ENCODE data around the gene PTTG1IP2. TPM values are rescaled to one million over a fixed set of nuclear protein-coding genes. Genes with fewer than 3 reads are reported as not detected.

PTTG1IP2 gene
- total and polyA plus RNA-seq, 2 experiments from 2014 or later, result not detected

- ATAC-seq, result no peak
- peaks cover 1% of the 10 kb centered on the region for H3K27me3 Mint-ChIP-seq (ENCODE audit: insufficient read depth, low read depth, poor library complexity)
- H3K9me3 Mint-ChIP-seq, result no peaks in the 10 kb centered on the region
Measured at GRCh38 chr7:90473814-90474213, 4.4 kb downstream of the PTTG1IP2 start.

GRCh38 chr7:90474284-90475210 lies 5.1 kb downstream of the PTTG1IP2 start:
- Mint-ChIP-seq H3K4me1 (peaks cover 4% of the 10 kb centered on the region; the same call in 2 of the 3 replicates), H3K4me3 (no peak overlapping the region), H3K27ac (no peak overlapping the region), H3K36me3 (ENCODE audit: low read depth) (no peaks in the 10 kb centered on the region), H3K9me3 (no peaks in the 10 kb centered on the region), H3K27me3 (ENCODE audit: insufficient read depth, low read depth, poor library complexity) (peaks cover 1% of the 10 kb centered on the region)
- Histone ChIP-seq H3F3A (replicated peaks; ENCODE audit: low read depth) (no peaks in the 10 kb centered on the region), H3K4me3 (no peak overlapping the region), H3K9me2 (ENCODE audit: insufficient read depth) (0 out of 2 replicates have a peak, but pooled peaks cover 3% of the 10 kb centered on the region), H2AFZ (no peak overlapping the region), H3K4me2 (no peak overlapping the region), H3K27ac (ENCODE audit: low read depth) (no peak overlapping the region), H4K20me1 (replicated peaks; ENCODE audit: insufficient read depth) (no peaks in the 10 kb centered on the region), H3K79me2 (replicated peaks; ENCODE audit: insufficient read depth) (no peaks in the 10 kb centered on the region), H3K4me1 (ENCODE audit: insufficient read depth) (no peaks in the 10 kb centered on the region), H3K36me3 (ENCODE audit: insufficient read depth) (no peaks in the 10 kb centered on the region), H3K27me3 (ENCODE audit: insufficient read depth) (no peaks in the 10 kb centered on the region)
- no peak for ATAC-seq
- no peak for DNase-seq (ENCODE audit: low spot score)
- TF ChIP-seq, protein P1, sequence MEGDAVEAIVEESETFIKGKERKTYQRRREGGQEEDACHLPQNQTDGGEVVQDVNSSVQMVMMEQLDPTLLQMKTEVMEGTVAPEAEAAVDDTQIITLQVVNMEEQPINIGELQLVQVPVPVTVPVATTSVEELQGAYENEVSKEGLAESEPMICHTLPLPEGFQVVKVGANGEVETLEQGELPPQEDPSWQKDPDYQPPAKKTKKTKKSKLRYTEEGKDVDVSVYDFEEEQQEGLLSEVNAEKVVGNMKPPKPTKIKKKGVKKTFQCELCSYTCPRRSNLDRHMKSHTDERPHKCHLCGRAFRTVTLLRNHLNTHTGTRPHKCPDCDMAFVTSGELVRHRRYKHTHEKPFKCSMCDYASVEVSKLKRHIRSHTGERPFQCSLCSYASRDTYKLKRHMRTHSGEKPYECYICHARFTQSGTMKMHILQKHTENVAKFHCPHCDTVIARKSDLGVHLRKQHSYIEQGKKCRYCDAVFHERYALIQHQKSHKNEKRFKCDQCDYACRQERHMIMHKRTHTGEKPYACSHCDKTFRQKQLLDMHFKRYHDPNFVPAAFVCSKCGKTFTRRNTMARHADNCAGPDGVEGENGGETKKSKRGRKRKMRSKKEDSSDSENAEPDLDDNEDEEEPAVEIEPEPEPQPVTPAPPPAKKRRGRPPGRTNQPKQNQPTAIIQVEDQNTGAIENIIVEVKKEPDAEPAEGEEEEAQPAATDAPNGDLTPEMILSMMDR (conservative IDR thresholded peaks at IDR 0.05; ENCODE audit: low read depth in 2 of 2), result no peak
- TF ChIP-seq EZH2phosphoT487 (IDR thresholded peaks at IDR 0.05; ENCODE audit: unreplicated experiment), result no peak
- TF ChIP-seq STAT1 (IDR thresholded peaks at IDR 0.05; ENCODE audit: unreplicated experiment), result no peak
- TF ChIP-seq ETS1 (IDR thresholded peaks at IDR 0.05), result no peak
- TF ChIP-seq REST (IDR thresholded peaks at IDR 0.05; ENCODE audit: unreplicated experiment), result no peak
- TF ChIP-seq JUNB (IDR thresholded peaks at IDR 0.05; ENCODE audit: unreplicated experiment), result no peak

More at GRCh38 chr7:90473814-90474213, 4.4 kb downstream of the PTTG1IP2 start:
- no peak for DNase-seq (ENCODE audit: low spot score)
- H3K36me3 Mint-ChIP-seq (ENCODE audit: low read depth), result no peaks in the 10 kb centered on the region
- no peaks in the 10 kb centered on the region for H3K27me3 ChIP-seq (ENCODE audit: insufficient read depth)
- no peaks in the 10 kb centered on the region for H3K4me1 ChIP-seq (ENCODE audit: insufficient read depth)
- H2AFZ ChIP-seq, result no peak overlapping the region
- H3F3A ChIP-seq (replicated peaks; ENCODE audit: low read depth), result no peaks in the 10 kb centered on the region
- no peaks in the 10 kb centered on the region for H3K36me3 ChIP-seq (ENCODE audit: insufficient read depth)
- H3K27ac ChIP-seq (ENCODE audit: low read depth), result no peak overlapping the region
- H3K79me2 ChIP-seq (replicated peaks; ENCODE audit: insufficient read depth), result no peaks in the 10 kb centered on the region
- H4K20me1 ChIP-seq (replicated peaks; ENCODE audit: insufficient read depth), result no peaks in the 10 kb centered on the region
- H3K27ac Mint-ChIP-seq, result no peak overlapping the region
- TF ChIP-seq, protein P1 (conservative IDR thresholded peaks at IDR 0.05; ENCODE audit: low read depth in 2 of 2), result no peak
- TF ChIP-seq ZNF114 (CRISPR knock-in tag; IDR thresholded peaks at IDR 0.05), result no peak
- no peak for TF ChIP-seq POLR2AphosphoS5 (IDR thresholded peaks at IDR 0.05; ENCODE audit: low read depth)
- TF ChIP-seq ETS1 (IDR thresholded peaks at IDR 0.05), result no peak
- TF ChIP-seq STAT1 (IDR thresholded peaks at IDR 0.05; ENCODE audit: unreplicated experiment), result no peak
- TF ChIP-seq EZH2 (IDR thresholded peaks at IDR 0.05; ENCODE audit: low read depth, unreplicated experiment), result no peak
- TF ChIP-seq EZH2phosphoT487 (IDR thresholded peaks at IDR 0.05; ENCODE audit: unreplicated experiment), result no peak
- no peak for TF ChIP-seq CREB1 (CRISPR knock-in tag; IDR thresholded peaks at IDR 0.05; ENCODE audit: low read depth)
- H3K4me3 Mint-ChIP-seq, result no peak overlapping the region
- H3K4me2 ChIP-seq, result no peak overlapping the region
- H3K9me2 ChIP-seq (ENCODE audit: insufficient read depth), result peaks cover 6% of the 10 kb centered on the region; the same call in 1 of the 2 replicates
- H3K4me3 ChIP-seq, result no peak overlapping the region
- peaks cover 4% of the 10 kb centered on the region; the same call in 2 of the 3 replicates for H3K4me1 Mint-ChIP-seq

Measured in GM23338 (cell line).